Lower lobe of right lung (tissue), 2 donors: Measurements from ENCODE around the gene SOBP. TPM values are rescaled to one million over a fixed set of nuclear protein-coding genes. Genes with fewer than 3 reads are reported as not detected.
"Not testable (repeated sequence)": the region's sequence is repeated elsewhere in the genome, so short reads cannot be mapped to it uniquely, and the experiment has no call there.

ENCODE experiments used
- ATAC-seq, 2 donors: fragments of 200-7000 bp; cut with Tn5 transposase; one replicate each; pipeline ENCODE4 v1.9.1; 2020 to 2022; ENCODE audit warnings: mild to moderate bottlenecking in 2 of 2, moderate library complexity in 2 of 2
- DNase-seq: peaks from one replicate; pipeline ENCODE4 v3.0.0-alpha.2; 2020
- H3K27ac ChIP-seq: fragments of 200-600 bp; one replicate; pipeline ENCODE4 v1.8.0; 2022
- H3K27me3 ChIP-seq: fragments of 200-600 bp; one replicate; pipeline ENCODE4 v1.8.0; 2022; ENCODE audit warnings: low read depth
- H3K36me3 ChIP-seq: fragments of 200-600 bp; one replicate; pipeline ENCODE4 v1.8.0; 2022; ENCODE audit warnings: mild to moderate bottlenecking
- H3K4me1 ChIP-seq: fragments of 200-600 bp; one replicate; pipeline ENCODE4 v1.8.0; 2022
- H3K4me3 ChIP-seq: fragments of 200-600 bp; one replicate; pipeline ENCODE4 v1.8.0; 2022; ENCODE audit warnings: mild to moderate bottlenecking
- H3K9me3 ChIP-seq: fragments of 200-600 bp; one replicate; pipeline ENCODE4 v1.8.0; 2022
- CTCF ChIP-seq: fragments of 200-600 bp; IDR thresholded peaks from one replicate; pipeline ENCODE4 v1.8.0; 2022; ENCODE audit warnings: antibody characterized with exemption, mild to moderate bottlenecking
- intact Hi-C: fragments of 100-400 bp; cut with DNase I; formaldehyde crosslinking; loops from one replicate; pipeline ENCODE4 v1.11.0; 2022
- total RNA-seq: library from RNA; stranded (reverse); fragmentation: NEBNext Ultra II Directional; extraction: Animal tissue kit (Norgen Biotek cat#: 25700); gene quantifications from one replicate; pipeline ENCODE4 v1.2.1, GENCODE V29; 2021
- donor health status: DM: no; HTN: yes; CAD: no; lungs with severe emphysema.

Gene SOBP
- total RNA-seq, 1 donor from 2014 or later: 6.9 TPM

GRCh38 chr6:107511511-107511993 is 21.6 kb downstream of the SOBP start:
- TF ChIP-seq CTCF: no peak
- Histone ChIP-seq H3K27ac (no peak overlapping the region), H3K36me3 (no peaks in the 10 kb centered on the region), H3K4me1 (no peaks in the 10 kb centered on the region), H3K4me3 (no peak overlapping the region), H3K9me3 (no peaks in the 10 kb centered on the region), H3K27me3 (no peaks in the 10 kb centered on the region)
- DNase-seq (no peak), ATAC-seq (no peak)
- intact Hi-C loops: no loop called here

- H3K4me1 ChIP-seq: no peaks in the 10 kb centered on the region
- intact Hi-C loops: no loop called here
- H3K9me3 ChIP-seq: no peaks in the 10 kb centered on the region
- no peak overlapping the region for H3K4me3 ChIP-seq
- ATAC-seq: no peak
- no peak for TF ChIP-seq CTCF
- no peak overlapping the region for H3K27ac ChIP-seq
- no peak for DNase-seq
- no peaks in the 10 kb centered on the region for H3K27me3 ChIP-seq
- no peaks in the 10 kb centered on the region for H3K36me3 ChIP-seq
Measured at GRCh38 chr6:107513214-107513613, 23.3 kb downstream of the SOBP start.

GRCh38 chr6:107515955-107516354 is 26.0 kb downstream of the SOBP start:
- no peaks in the 10 kb centered on the region for H3K36me3 ChIP-seq
- TF ChIP-seq CTCF: no peak
- intact Hi-C loops: no loop called here
- no peak for ATAC-seq
- no peak overlapping the region for H3K27ac ChIP-seq
- H3K27me3 ChIP-seq: no peaks in the 10 kb centered on the region
- no peak for DNase-seq
- no peak overlapping the region for H3K4me3 ChIP-seq
- no peaks in the 10 kb centered on the region for H3K4me1 ChIP-seq
- H3K9me3 ChIP-seq: no peaks in the 10 kb centered on the region

GRCh38 chr6:107517274-107517673 is 27.4 kb downstream of the SOBP start:
- no peaks in the 10 kb centered on the region for H3K27me3 ChIP-seq
- H3K27ac ChIP-seq: no peak overlapping the region
- intact Hi-C loops: no loop called here
- no peaks in the 10 kb centered on the region for H3K4me1 ChIP-seq
- TF ChIP-seq CTCF: no peak
- no peaks in the 10 kb centered on the region for H3K9me3 ChIP-seq
- H3K36me3 ChIP-seq: no peaks in the 10 kb centered on the region
- no peak overlapping the region for H3K4me3 ChIP-seq
- DNase-seq: no peak
- no peak for ATAC-seq

GRCh38 chr6:107519224-107519623 is 29.3 kb downstream of the SOBP start:
- DNase-seq, H3K36me3 ChIP-seq, H3K27me3 ChIP-seq, ATAC-seq, H3K27ac ChIP-seq, intact Hi-C loops, H3K4me1 ChIP-seq, H3K4me3 ChIP-seq, H3K9me3 ChIP-seq: not testable (repeated sequence)

- H3K4me3 ChIP-seq, DNase-seq, H3K9me3 ChIP-seq, H3K27me3 ChIP-seq, H3K36me3 ChIP-seq, H3K4me1 ChIP-seq, H3K27ac ChIP-seq, intact Hi-C loops, ATAC-seq: not testable (repeated sequence)
Measured at GRCh38 chr6:107520706-107521105, 30.8 kb downstream of the SOBP start.
